GM19452 (cell line): Measurements from ENCODE around the gene RPRD2.

ENCODE experiments used
- ATAC-seq: cut with Tn5 transposase; IDR thresholded peaks from one replicate; pipeline ENCODE4 v1.9.1; 2021; ENCODE audit not compliant: unreplicated experiment

RPRD2 gene

GRCh38 chr1:150513351-150513791 lies 149.4 kb downstream of the RPRD2 start:
- ATAC-seq: no peak

GRCh38 chr1:150514260-150514659 lies 150.3 kb downstream of the RPRD2 start:
- no peak for ATAC-seq

- no peak for ATAC-seq
These were observed 151.0 kb downstream of the RPRD2 start for GRCh38 chr1:150514913-150515327.

- peak; percentile 97 for ATAC-seq
These were observed 151.5 kb downstream of the RPRD2 start, which contains the start of gene FALEC for GRCh38 chr1:150515328-150516049. TSS of gene FALEC (plus strand) at chr1:150515752.

GRCh38 chr1:150516050-150516591 lies 152.2 kb downstream of the RPRD2 start:
- ATAC-seq: no peak

- no peak for ATAC-seq
These were observed 152.7 kb downstream of the RPRD2 start for GRCh38 chr1:150516616-150517015.

- ATAC-seq: no peak
These were observed 157.4 kb downstream of the RPRD2 start for GRCh38 chr1:150521196-150521968.

- no peak for ATAC-seq
These were observed 161.4 kb downstream of the RPRD2 start for GRCh38 chr1:150525348-150525747.
